Mucosa of descending colon (tissue), 3 donors: ENCODE data around the gene ARFRP1. TPM values are rescaled to one million over a fixed set of nuclear protein-coding genes. Genes with fewer than 3 reads are reported as not detected.
"Not testable (repeated sequence)": the region's sequence is repeated elsewhere in the genome, so short reads cannot be mapped to it uniquely, and the experiment has no call there.

Experiments
- ATAC-seq: fragments of 200-7000 bp; cut with Tn5 transposase; one replicate; pipeline ENCODE4 v1.9.1; 2020; ENCODE audit warnings: mild to moderate bottlenecking, moderate library complexity
- DNase-seq, 3 donors: peaks; one replicate each; pipeline ENCODE4 v3.0.0-alpha.2; 2020
- H3K36me3 ChIP-seq: fragments of 200-600 bp; one replicate; pipeline ENCODE4 v1.8.0; 2021; ENCODE audit warnings: low read depth, mild to moderate bottlenecking
- H3K4me1 ChIP-seq: fragments of 200-600 bp; one replicate; pipeline ENCODE4 v1.8.0; 2021; ENCODE audit warnings: low read depth, mild to moderate bottlenecking
- H3K4me3 ChIP-seq: fragments of 200-600 bp; one replicate; pipeline ENCODE4 v1.8.0; 2021; ENCODE audit warnings: mild to moderate bottlenecking
- H3K9me3 ChIP-seq: fragments of 200-600 bp; one replicate; pipeline ENCODE4 v1.8.0; 2021; ENCODE audit warnings: mild to moderate bottlenecking
- intact Hi-C, 2 donors: fragments of 100-400 bp; cut with DNase I in 1 of 2; cut with micrococcal nuclease in 1 of 2; formaldehyde crosslinking; loops; one replicate each; pipeline versions ENCODE4 v1.11.0 to v1.11.1; 2022; cut with DNase I, micrococcal nuclease
- total RNA-seq, 3 donors: library from RNA; stranded (reverse); fragmentation: NEBNext Ultra II Directional in 2 of 3; extraction: Animal tissue kit (Norgen Biotek cat#: 25700) in 2 of 3; gene quantifications; one replicate each; pipeline versions ENCODE4 v1.2.1 to v1.2.4, GENCODE V29; 2021 to 2023
- TF ChIP-seq, protein P1 (sequence below): fragments of 200-600 bp; IDR thresholded peaks from one replicate; pipeline ENCODE4 v1.8.0; 2022; ENCODE audit warnings: antibody characterized with exemption, mild to moderate bottlenecking
- donor health status: DM: no; HTN: no; CAD: no; lungs with moderate emphysema.
- donor health status: DM: no; HTN: no; CAD: no.
- donor health status: DM: no; HTN: yes; CAD: no.

ARFRP1 gene
- total RNA-seq, 3 donors from 2014 or later, result 64.5 to 69.7 (median 68.6) TPM

DNA sequence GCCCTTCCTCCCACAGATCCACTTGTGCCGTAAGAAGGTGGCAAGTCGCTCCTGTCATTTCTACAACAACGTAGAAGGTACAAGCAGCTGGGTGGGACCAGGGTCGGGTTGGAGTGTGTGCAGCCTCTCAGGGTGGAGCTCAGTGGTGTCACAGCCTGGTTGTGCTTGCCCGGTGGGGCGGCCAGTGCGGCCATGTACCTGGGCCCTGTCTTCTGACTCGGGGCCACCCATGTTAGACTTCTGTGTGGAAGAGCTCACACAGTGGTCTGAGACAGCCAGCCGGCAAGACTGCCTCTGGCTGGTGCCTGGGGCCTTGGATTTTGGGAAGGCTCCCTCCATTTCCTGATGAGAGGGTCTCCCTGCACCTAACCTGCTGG is 45.0 kb downstream of the ARFRP1 start:
- TF ChIP-seq, protein P1, sequence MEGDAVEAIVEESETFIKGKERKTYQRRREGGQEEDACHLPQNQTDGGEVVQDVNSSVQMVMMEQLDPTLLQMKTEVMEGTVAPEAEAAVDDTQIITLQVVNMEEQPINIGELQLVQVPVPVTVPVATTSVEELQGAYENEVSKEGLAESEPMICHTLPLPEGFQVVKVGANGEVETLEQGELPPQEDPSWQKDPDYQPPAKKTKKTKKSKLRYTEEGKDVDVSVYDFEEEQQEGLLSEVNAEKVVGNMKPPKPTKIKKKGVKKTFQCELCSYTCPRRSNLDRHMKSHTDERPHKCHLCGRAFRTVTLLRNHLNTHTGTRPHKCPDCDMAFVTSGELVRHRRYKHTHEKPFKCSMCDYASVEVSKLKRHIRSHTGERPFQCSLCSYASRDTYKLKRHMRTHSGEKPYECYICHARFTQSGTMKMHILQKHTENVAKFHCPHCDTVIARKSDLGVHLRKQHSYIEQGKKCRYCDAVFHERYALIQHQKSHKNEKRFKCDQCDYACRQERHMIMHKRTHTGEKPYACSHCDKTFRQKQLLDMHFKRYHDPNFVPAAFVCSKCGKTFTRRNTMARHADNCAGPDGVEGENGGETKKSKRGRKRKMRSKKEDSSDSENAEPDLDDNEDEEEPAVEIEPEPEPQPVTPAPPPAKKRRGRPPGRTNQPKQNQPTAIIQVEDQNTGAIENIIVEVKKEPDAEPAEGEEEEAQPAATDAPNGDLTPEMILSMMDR, result no peak
- DNase-seq, result no peak
- Histone ChIP-seq H3K9me3 (no peaks in the 10 kb centered on the region), H3K36me3 (no peaks in the 10 kb centered on the region), H3K4me3 (no peak overlapping the region), H3K4me1 (peaks cover 8% of the 10 kb centered on the region)
- no peak for ATAC-seq
- intact Hi-C loops, result no loop called here

DNA sequence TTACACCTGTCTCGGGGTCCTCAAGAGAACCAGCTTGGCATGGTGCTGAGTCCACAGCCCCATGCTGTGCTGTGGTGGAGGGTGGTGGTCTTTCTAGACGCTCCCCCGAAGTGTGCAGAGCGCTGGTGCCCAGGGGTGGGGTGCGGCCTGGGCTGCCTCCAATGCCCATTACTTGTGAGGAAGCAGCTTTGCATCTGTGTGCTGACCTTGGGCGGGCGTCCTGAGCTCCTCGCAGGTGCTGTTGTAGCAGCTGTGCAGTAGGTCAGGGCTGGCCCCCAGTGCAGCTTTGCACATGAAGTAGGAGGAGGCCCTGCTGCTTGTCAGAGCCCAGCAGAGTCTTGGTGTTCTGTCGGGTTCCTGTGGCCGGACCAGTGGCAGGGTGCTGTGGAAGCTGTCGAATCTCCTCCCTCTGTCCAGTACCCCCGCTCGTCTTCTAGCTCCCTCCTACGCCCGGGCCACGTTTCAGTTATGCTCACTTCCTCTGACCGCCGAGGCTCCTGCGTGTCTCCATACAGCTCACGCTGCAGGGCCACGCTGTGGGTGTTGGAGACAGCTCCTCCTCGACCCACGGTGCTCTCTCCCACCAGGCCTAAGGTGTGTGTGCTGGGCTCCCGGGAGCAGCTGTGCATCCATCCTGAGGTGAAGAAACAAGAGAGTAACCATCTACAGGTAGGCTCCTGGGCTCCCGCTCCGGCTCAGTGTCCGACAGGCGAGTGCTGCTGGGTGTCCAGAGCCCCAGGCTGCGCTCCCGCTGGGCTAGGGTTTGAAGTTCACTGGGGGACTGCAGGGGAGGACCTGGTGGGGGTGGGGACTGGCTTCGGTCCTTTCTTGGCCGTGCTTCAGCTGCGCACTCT is 45.6 kb downstream of the ARFRP1 start:
- DNase-seq (no peak), ATAC-seq (no peak)
- H3K4me1 ChIP-seq, result peaks cover 12% of the 10 kb centered on the region
- H3K9me3 ChIP-seq, result no peaks in the 10 kb centered on the region
- TF ChIP-seq, protein P1, result no peak
- H3K4me3 ChIP-seq, result no peak overlapping the region
- intact Hi-C loops, result no loop called here
- H3K36me3 ChIP-seq, result no peaks in the 10 kb centered on the region

DNA sequence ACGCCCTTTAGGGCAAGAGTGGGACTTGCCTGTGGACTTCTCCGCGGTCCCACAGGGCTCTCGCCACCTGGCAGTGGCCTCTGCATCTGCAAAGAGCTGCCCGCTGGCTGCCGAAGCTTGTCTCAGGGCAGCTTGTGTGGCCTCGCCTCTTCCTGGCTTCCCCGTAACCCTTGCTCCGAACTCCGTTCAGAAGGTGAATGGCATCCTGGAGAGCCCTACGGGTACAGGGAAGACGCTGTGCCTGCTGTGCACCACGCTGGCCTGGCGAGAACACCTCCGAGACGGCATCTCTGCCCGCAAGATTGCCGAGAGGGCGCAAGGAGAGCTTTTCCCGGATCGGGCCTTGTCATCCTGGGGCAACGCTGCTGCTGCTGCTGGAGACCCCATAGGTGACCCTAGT is 46.7 kb downstream of the ARFRP1 start:
- peaks cover 12% of the 10 kb centered on the region for H3K4me1 ChIP-seq
- no peaks in the 10 kb centered on the region for H3K9me3 ChIP-seq
- TF ChIP-seq, protein P1, result no peak
- intact Hi-C loops, result no loop called here
- H3K4me3 ChIP-seq, result no peak overlapping the region
- DNase-seq, result no peak
- no peak for ATAC-seq
- H3K36me3 ChIP-seq, result no peaks in the 10 kb centered on the region

DNA sequence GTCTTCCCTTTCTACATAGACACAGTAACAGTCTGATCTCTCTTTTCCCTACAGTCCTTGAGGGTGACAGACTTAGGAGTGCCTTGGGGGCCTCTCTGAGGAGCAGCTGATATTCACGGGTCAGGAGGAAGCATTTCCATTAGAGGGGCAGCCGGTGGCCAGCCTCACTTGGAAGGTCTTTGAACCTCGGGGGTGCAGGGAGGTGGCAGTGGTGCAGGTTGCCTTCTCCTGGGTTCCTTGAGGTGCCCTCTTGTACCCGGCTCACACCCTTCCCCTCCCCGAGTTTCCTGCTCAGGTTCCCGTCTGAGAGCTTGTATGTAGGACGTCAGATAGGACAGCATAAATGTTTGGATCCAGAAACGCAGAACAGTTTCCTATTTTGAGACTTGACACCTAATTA is 47.2 kb downstream of the ARFRP1 start:
- Histone ChIP-seq H3K36me3 (no peaks in the 10 kb centered on the region), H3K4me3 (no peak overlapping the region), H3K4me1 (peaks cover 12% of the 10 kb centered on the region), H3K9me3 (no peaks in the 10 kb centered on the region)
- TF ChIP-seq, protein P1, result no peak
- DNase-seq (no peak), ATAC-seq (no peak)
- intact Hi-C loops, result no loop called here

DNA sequence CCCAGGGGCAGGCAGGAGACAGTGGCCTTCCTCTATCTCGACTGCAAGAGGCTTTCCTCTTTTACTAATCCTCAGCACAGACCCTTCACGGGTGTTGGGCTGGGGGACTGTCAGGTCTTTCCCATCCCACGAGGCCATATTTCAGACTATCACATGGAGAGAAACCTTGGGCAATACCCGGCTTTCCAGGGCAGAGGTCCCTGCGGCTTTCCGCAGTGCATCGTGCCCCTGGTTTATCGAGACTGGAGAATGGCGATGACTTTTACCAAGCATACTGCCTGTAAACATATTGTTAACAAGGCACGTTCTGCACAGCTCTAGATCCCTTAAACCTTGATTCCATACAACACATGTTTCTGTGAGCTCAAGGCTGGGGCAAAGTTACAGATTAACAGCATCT is 47.6 kb downstream of the ARFRP1 start:
- H3K4me1 ChIP-seq, result peaks cover 12% of the 10 kb centered on the region
- DNase-seq, H3K9me3 ChIP-seq, ATAC-seq, intact Hi-C loops, H3K36me3 ChIP-seq, H3K4me3 ChIP-seq: not testable (repeated sequence)

DNA sequence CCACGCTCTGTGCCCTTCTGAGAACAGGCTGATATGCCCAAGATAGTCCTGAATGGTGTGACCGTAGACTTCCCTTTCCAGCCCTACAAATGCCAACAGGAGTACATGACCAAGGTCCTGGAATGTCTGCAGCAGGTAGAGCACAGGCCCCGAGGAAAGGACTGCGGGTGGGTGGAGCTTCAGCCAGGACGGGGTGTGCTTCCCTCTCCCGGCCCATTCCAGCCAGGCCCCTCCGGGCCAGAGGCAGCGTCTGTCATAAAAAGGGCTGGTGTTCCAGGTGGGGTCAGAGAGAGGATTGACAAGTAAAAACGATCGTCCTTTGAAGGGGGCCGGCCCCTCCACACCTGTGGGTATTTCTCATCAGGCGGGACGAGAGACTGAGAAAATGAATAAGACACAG is 48.4 kb downstream of the ARFRP1 start:
- Histone ChIP-seq H3K9me3 (no peaks in the 10 kb centered on the region), H3K4me3 (no peak overlapping the region), H3K36me3 (no peaks in the 10 kb centered on the region), H3K4me1 (peaks cover 12% of the 10 kb centered on the region)
- ATAC-seq (no peak), DNase-seq (no peak)
- TF ChIP-seq, protein P1, result no peak
- intact Hi-C loops, result no loop called here
